Measurements from ENCODE around the gene AFF3.

AFF3 gene

DNA sequence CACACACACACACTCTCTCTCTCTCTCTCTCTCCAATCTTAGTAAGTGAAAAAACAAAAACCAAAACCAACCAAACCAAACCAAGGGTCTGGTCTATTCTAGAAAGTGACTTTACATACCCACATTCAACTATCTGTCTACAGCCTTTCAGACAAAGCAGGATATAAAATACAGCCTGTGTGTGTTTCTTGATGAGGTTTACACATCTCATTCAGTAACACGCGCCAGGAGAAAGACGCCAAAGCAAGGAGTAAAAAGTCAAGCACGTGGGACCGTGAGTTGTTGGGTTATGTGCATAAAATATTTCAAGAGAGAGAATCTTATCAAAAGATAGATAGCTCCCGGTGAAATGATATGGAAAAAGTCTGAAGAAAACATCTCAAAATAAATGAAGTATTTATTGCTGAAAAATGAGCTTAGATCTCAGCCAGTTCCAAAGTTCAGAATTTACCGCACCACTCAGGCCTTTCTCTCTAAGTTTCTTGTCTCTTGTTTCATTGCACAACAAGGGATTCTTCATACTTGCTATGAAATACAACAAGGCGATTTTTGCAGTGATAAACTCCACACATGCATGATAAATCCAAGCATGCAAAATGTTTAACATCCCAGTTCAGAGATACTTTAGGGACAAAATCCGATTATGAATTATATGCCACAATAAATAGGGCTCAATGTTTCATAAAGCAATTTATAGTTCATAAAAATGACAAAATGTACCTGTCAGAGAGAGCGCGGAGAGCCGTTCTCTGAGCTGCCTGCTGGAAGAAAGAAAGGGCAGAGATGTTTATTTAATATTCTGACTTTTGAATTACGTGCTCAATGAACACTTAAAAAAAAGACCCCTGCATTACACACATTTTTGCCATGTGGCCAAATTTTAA, 493.2 kb downstream of the AFF3 start:
- DNase-seq = no peak

DNA sequence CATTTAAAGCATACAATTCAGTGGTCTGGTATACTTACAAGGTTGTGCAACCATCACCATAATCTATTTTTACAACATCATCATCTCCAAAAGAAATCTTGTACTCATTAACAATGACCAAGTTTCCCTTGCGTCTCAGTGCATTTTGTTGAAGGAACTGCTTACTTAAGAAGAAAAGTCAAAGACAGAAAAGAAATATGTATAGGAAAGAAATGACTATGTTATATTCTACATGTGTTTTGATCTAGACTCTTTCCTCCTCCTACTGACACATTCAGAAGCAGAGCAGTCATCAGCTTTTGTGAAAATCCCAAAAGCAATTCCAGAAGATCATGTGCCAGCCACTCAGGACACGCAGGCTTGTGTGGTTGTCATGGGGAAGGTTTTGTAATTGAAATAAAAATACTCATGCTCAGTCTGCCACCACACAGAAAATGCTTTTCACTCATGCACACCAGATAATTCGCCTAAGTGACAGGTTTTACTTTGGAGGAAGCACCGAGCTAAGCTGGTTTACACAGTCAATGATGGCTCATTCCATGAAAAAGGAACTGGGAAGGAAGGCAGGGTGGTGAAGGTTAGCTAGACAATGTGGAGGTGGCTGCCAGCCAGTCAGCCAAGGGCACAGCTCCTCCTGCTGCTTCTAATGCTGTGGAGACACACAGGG, 494.1 kb downstream of the AFF3 start:
- DNase-seq = peak; percentile 15

DNA sequence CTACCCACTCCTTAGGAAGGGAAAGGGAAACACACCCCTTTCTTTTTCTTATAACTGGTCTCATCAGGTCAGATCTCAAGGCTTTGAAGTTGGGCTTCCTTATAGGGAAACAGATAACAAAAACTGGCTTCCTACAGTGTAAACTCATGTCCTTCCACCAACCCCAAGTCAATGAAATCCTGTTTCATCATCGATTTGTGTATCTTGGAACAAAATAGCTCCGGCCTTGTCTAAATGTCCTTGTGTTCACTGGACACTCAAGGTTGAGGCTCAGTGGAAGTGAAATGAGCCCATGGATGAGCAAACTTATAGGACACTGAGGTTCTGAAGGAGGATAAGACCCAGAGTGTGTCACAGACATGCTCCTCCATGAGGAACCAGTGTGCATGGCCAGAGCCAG, 496.4 kb downstream of the AFF3 start:
- DNase-seq = no peak

GRCh38 chr2:99644419-99644787, 498.0 kb downstream of the AFF3 start:
- peak; percentile 68 for DNase-seq

GRCh38 chr2:99643787-99644418, 498.5 kb downstream of the AFF3 start:
- DNase-seq = peak; percentile 75

- DNase-seq = no peak
Observed at GRCh38 chr2:99641999-99642398, 500.4 kb downstream of the AFF3 start.

- no peak for DNase-seq
Observed at GRCh38 chr2:99640635-99641151, 501.7 kb downstream of the AFF3 start.

GRCh38 chr2:99638791-99639190, 503.6 kb downstream of the AFF3 start:
- no peak for DNase-seq

GRCh38 chr2:99637159-99637697, 505.2 kb downstream of the AFF3 start:
- DNase-seq = no peak

- DNase-seq = peak; percentile 56
Observed at GRCh38 chr2:99636144-99637034, 506.0 kb downstream of the AFF3 start.

- DNase-seq = no peak
Observed at GRCh38 chr2:99635710-99636109, 506.7 kb downstream of the AFF3 start.

DNA sequence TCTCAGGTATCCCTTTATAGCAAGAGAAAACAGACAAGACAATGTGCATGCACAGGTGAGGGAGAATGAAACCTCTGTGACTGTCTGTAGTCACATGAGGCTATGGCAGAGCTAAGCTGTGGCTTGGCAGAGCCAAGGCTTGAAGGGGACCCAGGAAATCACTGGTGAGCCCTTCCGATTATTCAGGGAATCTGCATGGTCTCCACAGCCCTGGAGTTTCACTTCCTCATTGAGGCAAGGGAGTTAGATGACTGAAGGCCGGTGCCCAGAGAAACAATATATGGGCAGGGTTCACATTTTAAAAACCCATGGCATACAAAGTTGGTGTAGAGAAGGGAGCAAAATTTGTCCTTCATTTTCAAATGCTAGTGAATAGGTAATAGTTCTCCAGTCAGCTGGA, 508.2 kb downstream of the AFF3 start:
- no peak for DNase-seq

- no peak for DNase-seq
Observed at GRCh38 chr2:99631700-99632099, 510.7 kb downstream of the AFF3 start.

DNA sequence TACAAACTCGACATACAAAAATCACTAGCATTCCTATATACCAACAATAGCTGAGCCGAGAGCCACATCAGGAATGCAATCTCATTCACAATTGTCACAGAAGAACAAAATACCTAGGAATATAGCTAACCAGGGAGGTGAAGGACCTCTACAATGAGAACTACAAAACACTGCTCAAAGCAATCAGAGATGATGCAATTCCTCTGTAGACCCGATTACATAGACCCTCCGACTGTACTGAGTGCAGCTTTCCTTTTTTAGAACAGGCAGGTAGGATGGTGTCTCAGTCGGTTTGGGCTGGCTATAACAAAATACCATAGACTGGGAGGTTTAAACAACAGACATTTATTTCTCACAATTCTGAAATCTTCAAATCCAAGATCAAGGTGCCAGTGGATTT, 513.1 kb downstream of the AFF3 start:
- no peak for DNase-seq

- DNase-seq = no peak
Observed at GRCh38 chr2:99626158-99626557, 516.2 kb downstream of the AFF3 start.

DNA sequence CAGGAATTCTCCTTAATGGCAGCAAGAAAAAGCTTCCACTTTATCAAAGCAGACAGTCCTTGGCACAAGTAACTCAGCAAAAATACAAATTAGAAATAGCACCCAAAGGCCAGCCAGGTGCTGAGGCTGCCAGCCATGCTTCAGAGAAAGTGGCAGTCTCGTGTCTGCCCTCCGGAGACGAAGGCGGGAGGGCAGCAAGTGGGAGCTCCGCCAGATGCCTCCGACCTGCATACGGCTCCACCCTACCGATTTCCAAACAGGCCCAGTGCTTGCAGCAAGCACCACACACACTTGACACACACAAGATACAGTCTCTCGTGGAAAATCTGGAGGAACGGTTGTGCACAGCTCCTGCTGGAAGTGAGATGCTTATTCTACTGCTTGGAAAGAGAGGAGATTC, 517.7 kb downstream of the AFF3 start:
- DNase-seq = peak; percentile 16

- no peak for DNase-seq
Observed at GRCh38 chr2:99623613-99624012, 518.8 kb downstream of the AFF3 start.

DNA sequence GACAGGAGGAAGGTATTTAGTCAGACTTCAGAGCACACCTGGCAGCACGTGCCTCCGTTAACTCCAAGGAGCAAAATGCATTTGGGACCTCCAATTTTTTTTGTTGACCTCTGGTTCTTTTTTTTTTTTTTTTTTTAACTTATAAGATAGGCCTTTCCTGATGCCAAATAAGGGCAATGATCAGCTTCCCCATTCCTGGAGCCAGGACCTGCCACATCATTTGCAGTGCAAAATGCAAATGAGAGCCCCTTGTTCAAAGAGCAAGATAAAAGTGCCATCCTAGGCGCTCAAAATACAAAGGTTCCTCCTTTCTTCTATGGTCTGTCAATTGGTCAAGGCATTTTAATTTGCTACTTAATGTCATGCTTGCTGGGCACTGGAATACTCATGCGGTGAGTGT, 519.4 kb downstream of the AFF3 start:
- no peak for DNase-seq

- no peak for DNase-seq
Observed at GRCh38 chr2:99622534-99622933, 519.9 kb downstream of the AFF3 start.

- no peak for DNase-seq
Observed at GRCh38 chr2:99621774-99622173, 520.6 kb downstream of the AFF3 start.

- no peak for DNase-seq
Observed at GRCh38 chr2:99621106-99621505, 521.3 kb downstream of the AFF3 start.

DNA sequence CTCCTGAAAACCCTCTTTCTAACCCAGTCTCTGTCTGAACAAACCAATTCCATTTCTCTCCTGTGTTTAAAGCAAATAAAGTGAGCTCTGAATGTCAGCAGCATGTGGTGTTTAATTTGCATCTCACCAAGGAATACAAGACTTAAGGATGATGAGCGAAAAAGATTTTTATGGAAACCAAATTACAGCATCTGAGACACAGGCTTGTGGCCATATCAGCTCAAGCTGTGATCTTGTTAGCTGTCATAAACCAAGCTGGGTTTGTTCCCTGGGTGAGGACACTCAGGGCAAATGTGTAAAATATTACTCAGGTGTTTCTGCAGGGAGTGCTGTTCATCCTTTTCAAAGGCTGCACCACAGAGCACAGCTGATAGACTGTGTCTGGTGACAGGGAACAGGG, 523.2 kb downstream of the AFF3 start:
- no peak for DNase-seq

Data from NCI-H1092 treated with DMSO at 0.1 percent for 48 hours (cell line).